HG02798 (cell line): Measurements from ENCODE around the gene C2orf49.

Experiments used
- ATAC-seq: cut with Tn5 transposase; IDR thresholded peaks from one replicate; pipeline ENCODE4 v1.9.1; 2021; ENCODE audit warnings: mild to moderate bottlenecking; ENCODE audit not compliant: unreplicated experiment, poor library complexity

The C2orf49 gene

DNA sequence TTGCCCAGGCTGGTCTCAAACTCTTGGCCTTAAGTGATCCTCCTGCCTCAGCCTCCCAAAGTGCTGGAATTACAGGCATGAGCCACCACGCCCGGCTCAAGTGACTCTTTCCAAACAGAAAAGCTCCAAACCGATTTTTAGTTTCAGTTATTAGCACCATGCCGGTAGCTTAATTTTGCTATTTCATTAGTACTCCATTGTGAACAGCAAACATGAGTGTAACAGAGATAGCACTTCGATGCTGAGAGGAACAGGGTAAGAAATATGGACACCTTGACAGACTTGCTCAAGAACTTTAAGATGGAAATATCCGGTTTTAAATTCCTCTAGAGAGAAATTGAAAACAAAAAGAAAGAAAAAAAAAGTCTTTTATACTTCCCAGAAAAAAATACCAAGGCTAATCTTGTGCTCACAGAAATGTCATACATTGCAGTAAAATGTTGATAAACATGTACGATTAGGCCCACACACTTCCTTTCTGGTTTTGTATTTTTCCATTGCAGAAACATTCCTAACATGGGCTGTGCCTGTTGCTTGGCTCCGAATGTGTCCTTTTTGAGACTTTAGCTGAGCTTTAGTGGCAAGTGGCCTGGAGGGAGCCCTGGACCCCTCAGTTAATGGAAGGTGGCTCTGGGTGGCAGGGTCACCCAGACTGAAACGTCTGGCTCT lies 43.2 kb downstream of the C2orf49 start:
- no peak for ATAC-seq

DNA sequence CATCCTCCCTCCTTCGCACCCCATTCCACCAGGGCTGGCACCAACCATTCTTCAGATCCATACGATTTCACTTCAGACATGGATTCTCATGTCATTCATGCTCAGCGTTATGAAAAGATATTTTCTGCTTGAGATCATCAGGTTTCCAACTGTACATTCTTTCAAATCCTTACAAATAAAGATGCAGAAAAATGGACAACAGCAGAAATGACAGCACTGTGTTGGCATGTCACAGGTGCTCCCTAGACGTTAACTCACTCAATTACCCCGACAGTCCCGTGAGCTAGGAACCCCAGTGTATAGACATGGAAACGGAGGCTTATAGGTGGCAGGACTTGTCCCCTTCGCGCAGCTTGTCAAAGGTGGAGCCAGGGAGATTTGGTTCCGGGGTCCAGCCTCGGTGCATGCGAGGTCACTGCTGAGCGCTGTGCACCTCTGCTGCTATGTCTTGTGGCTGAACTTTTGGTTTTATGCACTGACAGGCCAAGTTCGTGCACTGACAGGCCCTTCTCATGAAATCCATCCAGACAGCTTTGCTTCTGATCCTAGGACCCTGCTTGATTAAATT lies 43.8 kb downstream of the C2orf49 start:
- ATAC-seq, result no peak

DNA sequence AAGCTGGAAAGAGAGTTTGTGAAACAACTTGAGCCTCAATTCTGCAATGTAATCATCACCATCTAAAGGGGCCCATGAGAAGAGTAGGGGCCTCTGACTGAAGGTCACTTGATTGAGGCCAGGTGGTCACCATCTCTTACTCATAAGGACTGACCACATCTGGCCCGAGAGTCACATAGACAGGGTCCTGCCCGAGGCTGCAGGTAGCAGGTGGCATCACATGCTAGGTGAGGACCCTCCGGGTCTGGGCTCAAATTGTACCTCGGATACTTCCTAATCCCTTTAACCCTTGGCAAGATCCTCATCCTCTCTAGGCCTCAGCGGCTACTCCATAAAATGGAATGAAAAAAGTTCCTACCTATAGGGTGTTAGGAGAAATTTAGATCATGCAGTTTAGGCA lies 44.8 kb downstream of the C2orf49 start:
- ATAC-seq, result no peak

DNA sequence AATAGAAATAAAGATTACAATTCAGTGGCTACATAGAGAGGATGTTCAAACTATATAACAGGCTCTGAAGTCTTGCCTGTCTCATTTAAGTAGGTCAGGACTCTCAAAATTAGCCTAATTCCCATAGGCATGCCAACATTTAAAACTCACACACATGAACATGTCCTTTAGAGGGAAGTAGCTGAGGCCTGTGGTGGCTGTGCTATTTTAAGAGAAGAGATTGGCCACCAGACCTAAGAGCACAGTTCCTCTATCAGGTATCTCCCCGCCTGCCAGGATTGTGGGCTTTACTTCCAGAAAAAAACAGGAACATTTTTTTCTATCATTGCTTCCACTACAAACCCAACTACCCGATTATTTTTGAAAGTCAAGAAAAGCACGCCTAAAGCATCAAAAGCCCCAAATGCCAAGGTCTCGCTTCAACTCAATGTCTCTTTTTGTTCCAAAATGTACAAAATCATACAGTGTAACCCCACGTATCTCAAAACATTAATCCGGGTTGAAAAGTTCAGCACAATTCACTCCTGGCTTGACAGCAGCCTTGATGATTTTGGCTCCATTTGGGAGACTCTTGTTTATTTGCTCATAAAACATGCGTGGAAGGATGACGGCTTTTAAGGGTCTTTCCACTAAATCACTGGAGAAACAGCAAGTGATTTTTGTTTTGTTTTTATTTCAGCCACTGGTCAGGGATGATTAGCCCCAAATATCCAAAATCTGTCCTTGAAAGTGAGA lies 46.3 kb downstream of the C2orf49 start:
- ATAC-seq, result no peak

DNA sequence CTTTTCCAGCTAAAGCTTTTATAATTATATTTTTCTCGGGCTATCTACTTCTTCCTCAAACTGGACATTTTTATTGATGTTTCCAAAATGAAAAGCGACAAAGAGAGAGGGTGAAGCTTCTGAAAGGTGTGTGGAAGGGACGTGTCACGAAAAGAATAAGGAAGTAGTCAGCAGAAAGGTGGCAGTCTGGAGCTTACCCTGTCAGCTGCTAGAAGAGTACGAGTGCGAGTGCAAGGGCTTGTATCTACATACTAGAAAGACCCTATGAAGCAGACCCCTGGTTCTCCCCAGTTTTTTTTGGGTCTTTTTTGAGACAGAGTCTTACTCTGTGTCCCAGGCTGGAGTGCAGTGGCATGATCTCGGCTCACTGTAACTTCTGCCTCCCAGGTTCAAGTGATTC lies 46.9 kb downstream of the C2orf49 start:
- ATAC-seq, result no peak

DNA sequence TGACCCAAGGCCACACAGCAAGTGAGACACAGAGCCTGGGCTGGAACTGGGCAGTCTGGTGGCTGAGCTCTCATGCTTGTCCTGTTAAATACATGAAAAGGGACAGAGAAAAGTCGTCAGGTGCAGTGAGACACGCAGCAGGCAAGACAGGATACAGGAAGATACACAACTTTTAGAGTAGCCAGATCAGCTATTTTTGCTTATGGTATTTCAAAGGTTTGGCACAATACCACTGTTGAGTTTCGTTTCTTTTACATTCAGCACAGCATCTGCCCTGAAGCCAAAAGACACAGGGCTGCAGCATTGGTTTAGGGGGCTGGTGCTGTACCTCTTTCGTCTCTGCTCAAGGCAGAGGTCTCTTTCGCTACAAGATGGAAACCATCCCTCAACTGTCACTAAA lies 47.5 kb downstream of the C2orf49 start:
- no peak for ATAC-seq

DNA sequence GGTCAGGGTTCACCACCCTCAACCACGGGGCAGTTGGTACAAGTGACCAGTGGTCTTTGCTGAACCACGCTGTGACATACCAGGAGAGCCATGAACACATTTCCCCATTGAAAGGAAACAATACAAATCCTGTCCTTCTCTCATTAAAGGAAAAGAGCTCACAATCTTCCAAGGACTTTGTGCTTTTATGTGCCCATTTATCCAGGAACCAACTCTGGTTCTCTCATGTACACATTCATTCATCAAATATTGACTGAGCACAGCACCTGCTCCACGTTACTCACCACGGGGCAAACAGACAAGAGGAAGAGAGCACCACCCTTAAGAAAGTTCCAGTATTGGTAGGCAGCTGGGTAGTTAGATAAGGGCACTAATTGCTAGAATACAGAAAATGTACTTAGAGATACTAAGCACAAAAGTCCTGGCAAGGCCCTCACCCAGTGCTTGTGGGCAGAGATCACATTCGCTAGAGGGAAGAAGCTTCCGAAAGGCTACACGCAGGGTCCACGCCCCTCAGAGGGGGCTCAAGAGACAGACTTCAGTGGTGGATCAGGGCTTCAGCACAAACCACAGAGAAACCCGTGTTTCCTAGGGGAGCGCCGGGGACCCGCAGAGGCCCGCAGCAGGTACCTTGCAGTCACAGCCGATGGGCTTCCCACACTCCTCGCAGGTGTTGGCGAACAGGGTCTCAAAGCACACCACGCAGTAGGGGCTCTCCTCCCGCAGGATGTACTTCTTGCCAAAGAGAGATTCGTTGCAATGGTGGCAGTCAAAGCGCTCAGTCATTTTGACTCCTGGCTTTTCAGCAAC lies 48.6 kb downstream of the C2orf49 start:
- no peak for ATAC-seq

DNA sequence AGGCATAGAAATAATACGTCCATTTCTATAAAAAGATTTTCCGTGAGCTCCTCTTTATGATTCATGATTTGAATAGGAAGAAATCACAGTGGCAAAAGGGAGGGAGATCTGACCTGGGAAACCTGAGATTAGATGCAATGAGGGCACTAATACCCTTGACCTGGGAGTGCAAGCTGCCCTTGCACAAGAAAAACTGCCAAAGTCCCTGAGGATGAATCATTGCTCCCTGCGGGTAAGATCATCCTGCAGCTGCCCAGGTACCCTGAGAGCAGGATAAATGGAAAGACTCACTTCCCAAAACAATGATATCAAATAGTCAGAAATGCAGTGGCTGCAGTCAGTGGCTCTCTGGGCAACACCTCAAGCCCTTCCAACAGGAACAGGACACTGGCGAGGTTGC lies 49.9 kb downstream of the C2orf49 start:
- no peak for ATAC-seq

DNA sequence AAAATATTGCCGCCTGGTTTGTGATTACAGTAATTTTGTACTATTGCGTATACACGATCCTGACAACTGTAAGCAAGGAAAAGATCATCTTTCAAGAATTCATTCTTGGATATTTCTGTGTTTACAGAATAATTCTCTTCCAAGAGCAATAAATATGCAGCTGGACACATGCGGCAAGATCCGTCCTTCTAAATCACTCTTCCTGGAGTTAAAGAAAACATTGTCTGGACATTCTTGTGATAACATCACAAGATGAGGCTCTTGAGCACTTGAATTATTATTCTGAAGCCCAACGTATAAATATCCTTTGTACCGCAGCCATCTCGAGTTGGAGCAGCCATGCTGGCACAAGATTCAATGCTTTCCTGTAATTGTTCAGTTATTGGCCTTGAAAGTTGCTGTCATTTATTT lies 51.6 kb downstream of the C2orf49 start:
- no peak for ATAC-seq

DNA sequence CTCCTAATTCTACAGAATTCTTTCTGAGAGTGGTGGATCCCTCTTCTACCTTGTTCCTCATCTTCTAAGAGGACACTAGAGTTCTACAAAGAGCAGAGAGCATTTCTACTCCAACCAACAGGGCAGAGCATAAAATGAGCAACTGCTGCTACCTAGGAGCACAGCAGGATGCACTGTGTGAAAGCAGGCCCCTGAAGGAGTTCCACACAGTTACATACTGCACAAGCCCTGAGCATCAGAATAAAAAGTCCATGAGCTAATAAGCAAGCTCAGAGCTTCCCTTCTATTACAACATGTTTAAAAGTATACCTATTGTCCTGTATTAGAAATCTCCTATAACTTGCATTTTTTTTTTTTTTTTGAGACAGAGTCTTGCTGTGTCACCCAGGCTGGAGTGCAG lies 53.1 kb downstream of the C2orf49 start:
- ATAC-seq, result no peak

DNA sequence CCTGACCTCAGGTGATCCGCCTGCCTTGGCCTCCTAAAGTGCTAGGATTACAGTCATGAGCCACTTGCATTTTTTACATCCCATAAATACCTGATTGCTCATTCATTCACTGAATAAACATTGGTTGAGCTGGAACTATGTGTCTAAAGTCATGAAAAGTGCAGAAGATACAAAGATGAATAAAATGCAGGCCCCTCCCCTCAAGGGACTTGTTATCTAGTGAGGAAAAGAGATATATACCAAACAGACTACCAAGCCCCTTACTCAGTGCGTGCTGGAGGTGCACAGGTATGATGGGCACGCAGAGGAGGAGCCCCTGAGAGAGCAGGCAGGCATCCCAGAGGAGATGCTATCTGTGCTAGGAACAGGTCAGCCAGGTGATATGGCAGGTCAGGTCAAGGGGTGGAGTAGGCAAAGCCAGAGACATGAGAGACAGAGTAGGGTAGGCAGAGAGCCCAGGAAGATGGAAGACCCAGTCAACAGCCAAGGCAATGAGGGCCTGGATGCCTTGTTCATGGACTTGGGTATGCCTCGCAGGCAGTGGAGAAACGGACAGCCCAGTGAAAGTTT lies 53.8 kb downstream of the C2orf49 start:
- no peak for ATAC-seq

DNA sequence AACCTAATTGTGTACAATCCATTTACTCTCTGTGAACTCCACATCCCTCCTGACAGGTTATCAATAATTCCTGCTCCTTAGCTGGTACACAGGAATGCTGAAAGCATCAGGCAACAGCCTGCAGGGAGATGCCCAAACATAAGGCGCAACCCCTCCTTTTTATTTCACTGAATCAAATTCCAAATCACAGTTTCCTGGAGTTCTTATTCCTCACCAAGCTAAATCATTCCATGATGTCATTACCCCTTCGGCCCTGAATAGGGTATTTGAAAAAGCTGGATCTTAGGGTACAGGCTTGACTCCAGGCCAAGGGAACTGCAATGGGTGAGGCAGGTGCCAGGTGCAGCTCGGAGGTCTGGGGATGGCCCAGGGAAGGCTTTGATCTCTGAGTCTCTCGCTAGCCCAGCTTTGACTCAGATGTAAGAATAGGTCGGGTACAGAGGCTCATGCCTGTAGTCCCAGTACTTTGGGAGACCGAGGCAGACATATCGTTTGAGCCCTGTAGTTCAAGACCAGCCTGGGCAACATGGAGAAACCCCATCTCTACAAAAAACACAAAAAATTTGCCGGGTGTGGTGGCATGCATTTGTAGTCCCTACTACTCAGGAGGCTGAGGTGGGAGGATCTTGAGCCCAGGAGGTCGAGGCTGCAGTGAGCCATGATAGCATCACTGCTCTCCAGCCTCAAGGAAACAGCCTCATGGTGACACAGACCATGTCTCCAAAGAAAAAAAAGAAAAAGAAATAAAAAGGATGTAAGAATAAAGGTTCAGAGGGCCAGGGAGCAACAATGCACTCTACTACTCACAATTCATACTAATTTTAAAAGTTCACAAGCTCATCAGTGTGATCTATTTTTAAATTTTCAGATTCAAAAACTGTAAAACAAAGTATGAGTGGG lies 54.7 kb downstream of the C2orf49 start:
- no peak for ATAC-seq

DNA sequence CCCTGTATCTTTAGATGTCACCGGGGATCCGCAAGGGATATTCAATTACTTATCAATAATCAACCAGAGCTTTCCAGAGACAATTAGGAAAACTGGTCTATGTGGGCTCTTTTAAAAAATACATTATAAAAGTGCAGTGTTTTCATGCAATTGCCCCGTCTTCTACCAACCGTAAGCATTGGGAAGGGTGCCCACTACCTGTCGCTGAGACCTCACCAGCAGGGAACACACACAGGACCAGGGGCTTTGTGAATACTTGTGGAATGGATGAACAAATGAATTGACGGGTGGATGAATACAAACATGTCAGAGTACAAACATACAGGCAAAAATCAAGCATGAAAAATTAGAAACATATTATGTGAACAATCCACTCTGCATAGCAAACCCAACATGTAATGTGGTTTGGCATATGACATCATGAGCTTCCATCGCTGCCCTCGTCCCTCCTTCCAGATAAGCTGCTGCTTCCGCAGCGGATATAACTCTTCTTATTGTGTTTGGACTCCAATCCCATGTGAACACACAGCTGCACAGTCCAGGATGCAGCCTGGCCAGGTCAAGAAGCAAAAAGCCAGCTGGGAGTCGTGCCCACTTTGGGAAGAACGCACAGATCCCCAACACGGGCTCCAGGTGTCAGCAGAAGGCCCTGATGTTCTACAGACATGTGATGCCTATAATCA lies 56.2 kb downstream of the C2orf49 start:
- ATAC-seq, result no peak

DNA sequence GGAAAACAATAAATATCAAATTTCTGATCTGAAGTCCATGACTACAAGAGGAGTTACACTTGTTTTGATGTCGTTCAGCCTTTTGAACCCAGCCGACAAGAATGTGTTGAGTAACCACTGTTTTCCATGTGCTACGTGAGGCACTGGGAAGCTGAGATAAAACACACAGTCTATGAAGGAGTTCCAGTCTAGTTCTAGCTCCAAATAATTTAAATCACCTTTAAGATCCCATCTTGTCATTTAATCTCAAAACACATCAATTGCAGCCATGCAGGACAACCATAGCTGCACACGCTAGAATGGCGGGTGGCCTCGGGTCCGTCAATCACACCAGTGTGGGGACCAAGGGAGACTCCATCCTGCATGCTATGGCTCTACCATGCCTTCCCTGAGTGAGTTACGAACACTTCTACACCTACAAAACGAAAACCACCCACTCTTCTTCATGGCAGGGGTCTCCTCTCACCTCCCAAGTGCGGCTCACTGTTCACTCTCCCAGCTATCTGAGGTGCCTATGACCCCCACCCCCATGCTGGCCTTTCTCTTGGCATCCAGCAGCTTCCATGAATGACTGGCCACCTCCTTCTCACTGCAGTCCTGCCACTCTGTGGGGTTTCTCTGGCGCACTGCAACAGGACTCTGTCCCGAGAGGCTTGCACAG lies 57.7 kb downstream of the C2orf49 start:
- no peak for ATAC-seq

DNA sequence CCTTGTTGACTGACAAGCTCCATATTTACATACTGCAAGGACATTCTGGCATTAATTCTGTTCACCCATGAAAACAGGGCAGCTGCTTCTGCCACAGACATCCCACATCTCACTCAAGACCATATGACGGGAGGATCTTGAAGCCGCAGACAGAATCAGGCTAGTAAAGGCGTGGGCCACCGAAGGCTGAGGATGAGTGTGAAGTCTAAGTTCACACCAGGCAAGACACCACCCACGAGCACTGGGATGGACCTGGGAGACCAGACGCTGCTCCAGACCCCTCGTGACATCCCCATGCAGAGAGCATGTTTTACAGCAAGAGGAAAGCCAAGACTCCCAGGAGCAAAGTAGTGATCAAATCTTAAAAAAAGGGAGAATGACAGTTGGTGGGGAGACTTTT lies 58.4 kb downstream of the C2orf49 start:
- ATAC-seq, result no peak

DNA sequence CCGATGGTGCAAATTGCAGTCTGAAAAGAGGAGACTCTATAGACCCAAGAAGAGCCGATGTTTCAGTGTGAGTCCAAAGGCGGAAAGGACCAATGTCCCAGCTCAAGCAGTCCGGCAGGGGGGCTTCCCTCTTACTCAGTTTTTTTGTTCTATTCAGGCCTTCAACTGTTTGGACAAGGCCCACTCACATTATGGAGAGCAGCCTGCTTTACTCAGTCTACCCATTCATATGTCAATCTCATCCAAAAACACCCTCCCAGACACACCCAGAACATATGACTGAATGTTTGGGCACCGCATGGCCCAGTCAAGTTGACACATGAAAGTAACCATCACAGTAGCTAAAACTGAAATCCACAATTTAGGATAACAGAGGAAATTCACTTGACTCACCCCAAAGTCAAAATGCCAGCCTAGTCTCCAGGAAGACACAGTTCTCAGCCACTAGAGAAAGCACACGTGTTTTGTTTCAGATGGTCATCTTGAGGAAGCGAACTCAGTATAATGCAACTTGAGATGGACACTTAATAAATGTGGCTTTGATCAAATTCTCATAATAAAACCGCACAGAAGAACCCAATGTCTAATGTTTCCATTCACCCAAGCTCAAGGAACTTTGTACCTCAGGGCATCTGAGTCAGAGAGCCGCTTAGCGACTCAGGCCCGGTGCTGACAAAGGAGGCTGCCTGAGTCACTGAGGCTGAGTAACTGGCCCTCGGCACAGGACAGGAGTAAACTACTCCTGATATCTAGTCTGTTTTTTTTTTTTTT lies 59.1 kb downstream of the C2orf49 start:
- ATAC-seq, result peak; percentile 33

DNA sequence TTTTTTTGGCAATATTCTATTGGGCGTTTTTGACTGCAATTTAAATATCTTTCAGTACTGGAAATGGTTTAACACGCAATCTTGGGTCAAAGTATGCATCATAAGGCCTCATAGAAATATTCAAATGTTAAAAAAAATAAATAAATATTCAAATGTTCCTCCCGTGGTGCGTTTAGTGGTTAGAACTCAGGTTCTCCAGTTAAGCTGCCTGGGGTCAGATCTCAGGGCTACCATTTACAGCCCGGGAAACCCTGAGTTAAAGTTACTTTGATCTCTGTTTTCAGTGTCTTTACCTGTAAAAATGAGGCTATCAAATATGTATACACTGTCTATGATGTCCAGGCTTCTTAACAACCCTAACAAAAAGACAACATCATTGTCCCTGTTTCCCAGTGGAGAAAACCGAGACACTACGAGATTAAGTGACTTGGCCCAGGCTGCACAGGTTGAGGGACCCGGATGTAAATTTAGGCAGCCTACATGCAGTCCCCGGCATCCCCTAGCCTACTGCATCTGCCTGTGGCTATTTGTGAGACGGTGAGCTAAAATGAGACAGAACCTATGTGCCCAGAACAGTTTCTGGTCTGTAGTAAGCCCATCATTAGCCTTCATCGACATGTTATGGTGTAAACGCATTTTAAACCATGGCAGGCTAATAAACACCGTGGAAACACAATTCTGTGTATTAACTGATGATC lies 59.8 kb downstream of the C2orf49 start:
- no peak for ATAC-seq
